ENCODE measurements around the gene NRAP.
"Not testable (repeated sequence)": the region's sequence is repeated elsewhere in the genome, so short reads cannot be mapped to it uniquely, and the experiment has no call there.

NRAP gene

DNA sequence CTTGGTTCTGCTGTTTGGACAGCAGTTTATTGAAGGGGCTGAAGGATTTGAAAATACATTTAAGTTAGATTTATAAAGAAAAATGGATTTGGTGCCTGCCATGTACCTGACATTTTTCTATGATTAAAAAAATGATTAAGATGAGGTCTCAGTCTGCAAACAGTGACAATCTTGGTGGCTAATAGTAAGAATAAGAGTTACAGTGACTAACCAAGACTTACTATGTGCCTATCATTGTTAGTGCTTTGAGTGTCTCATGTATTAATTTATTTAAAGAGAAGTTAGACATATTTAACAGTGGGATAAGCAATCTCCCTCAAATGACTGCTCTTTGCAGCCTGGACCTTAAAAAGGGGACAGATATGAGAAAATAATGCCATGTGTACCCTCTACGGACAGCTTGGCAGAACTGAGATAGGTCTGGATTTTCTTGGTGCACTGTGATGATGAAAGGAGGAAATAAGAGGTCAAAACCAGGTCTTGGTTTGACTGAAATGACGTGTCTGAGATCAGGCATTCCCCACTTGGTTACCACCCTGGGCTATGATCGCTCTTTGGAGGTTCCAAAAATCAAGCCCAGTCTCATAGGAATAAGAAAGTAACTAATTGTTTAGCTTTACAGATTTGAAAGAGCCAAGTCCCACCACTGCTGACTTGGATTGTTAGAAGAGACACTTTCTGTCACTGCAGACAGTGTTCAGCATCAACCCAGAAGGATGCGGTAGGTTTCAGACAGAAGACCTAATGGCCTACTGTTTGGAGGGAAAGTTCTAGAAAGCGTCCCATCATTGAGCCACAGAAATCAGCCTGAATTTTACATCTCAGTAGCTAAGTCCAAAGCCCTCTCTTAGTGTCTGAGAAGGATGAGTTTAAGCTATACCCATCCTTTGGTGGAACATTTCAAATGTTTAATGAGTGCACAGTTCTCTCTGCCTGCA is 18.0 kb upstream of the NRAP start:
- DNase-seq, result no peak

DNA sequence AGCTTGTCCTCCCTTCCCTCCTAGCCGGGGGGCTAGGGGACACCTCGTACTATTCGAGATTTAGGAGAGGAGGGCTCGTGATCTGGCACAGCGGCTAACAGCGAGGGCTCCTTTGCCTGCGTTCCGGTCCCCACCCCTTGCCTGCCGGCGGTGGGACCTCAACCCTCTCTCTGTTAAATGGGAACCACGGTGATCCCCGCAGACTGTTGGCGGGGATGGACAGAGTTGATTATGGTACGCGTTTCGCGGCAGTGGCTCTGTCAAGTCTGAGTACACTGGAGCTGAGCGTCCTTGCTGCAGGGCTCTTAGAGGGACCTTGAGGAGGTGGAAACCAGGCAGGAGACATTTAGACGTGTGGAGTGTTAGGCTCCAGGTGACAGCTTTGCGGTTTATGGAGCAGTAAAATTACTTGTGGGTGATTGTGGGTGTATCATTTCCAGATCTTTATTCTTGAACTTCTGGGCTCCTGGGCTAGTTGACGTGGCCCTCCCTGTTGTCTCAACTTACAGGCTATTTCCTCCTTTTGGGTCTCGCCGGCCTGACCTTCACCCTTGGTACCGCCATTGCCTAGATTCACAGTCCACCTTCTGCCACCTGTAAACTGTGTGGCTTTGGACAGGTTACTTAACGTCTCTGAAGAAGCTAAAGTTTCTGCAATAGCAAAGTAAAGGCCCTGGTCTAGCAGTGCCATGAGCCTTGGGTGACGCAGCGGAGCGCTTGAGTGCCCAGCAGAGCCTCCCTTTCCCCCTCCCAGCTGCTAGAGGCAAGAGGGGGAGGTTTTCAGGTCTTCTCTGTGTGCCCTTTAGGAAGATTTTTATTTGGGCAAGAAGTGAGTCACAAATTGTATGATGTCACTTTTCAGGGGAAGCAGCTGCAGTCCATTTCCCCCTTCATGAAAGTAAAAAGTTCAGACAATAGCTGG is 16.6 kb upstream of the NRAP start:
- peak; percentile 4 for DNase-seq

DNA sequence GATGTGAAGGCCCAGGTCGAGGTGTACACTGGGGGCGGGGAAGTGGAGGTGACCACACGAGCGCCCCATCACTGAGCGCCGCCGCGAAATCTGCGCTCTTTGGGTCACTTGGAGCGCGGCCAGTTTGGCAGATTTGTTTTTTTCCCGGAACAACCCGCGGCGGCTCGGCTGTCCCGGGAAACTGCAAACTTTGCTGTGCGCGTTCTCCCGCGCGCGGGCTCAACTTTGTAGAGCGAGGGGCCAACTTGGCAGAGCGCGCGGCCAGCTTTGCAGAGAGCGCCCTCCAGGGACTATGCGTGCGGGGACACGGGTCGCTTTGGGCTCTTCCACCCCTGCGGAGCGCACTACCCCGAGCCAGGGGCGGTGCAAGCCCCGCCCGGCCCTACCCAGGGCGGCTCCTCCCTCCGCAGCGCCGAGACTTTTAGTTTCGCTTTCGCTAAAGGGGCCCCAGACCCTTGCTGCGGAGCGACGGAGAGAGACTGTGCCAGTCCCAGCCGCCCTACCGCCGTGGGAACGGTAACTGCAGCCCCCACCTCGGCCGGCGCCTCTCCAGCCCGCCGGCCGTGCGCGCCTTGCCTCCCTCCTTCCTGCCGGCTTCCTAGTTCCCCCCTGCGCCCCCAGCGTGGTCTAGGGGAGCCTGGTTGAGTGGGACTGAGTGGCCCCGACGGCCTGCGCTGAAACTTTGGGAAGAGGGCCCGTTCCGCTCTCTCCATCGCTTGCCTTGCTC is 15.8 kb upstream of the NRAP start, which contains the start of gene CASP7:
CASP7 (plus strand) TSS at position 450 of the 727 bp plus-strand sequence. CDS start 17,582 bp downstream, outside the sequence.
- DNase-seq, result peak; percentile 64

DNA sequence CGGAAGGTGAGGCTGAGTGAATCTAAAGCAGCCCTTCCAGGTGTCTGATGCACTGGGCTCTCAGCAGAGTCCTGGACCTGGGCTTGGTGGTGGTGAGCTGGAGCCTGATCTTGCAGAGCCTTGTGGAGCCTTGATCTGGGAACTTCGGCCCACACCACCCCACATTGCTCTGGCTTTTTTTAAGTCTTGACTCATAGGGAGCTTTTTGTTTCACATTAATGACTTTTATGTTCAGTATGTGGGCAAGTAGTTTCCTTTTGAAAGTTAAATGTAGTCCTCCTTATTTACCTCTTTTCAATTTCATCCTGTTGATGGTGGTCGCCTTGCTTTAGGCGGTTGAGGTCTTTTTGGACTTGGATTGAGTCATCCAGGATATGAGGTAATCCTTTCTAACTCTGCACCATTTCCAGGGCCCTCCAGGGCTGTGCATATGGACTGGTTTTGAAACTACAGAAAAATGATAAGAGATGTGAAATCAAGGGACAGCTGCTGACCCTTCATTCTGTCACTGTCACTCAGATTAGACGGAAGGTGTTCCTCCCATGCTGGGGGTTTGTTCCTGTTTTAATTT is 2.9 kb upstream of the NRAP start:
- peak; percentile 40 for DNase-seq

DNA sequence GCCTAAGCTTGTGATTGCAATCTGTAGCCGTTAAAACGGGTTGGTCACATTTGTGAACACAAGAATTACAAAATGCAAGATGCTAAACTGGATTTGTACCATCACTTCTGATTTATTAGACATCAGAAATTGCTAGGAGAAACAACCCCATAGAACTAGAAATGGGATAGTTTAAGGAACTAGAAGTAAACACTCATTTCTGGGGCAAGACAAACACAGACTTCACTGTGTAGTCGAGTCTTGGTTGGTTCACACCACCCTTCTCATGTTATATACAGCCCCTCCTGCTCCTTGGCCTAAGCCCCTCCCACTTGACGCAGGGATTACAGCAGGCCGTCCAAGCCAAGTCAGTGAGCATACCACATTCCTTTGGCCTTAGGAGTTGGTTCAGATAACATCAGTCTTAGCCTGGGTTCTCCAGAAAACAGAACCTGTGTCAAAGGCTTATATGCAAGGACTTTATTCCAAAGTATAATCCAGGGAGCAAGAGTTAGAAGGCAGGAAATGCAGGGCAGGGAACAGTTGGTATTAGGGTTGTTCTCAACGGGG is 2.0 kb upstream of the NRAP start:
- DNase-seq, result peak; percentile 77

DNA sequence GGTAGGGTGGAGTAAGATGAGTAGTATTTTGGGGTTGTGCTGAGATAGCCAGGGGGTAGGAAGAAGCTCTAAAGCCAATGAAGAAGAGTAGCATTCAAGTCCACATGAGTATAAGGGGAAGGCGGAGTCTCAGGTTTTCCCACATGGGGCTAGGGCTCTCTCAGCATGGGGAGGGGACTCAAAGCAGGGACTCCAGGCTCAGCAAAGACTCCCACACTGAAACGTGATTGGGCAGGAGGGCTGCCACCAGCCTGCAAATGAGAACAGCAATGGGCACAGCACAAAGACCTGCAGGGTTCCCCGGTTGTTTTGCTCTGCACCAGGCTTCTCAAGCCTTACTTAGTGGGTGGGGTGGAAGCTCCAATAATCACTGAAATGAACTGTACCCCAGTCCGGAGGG is 1.5 kb upstream of the NRAP start:
- DNase-seq, result no peak

DNA sequence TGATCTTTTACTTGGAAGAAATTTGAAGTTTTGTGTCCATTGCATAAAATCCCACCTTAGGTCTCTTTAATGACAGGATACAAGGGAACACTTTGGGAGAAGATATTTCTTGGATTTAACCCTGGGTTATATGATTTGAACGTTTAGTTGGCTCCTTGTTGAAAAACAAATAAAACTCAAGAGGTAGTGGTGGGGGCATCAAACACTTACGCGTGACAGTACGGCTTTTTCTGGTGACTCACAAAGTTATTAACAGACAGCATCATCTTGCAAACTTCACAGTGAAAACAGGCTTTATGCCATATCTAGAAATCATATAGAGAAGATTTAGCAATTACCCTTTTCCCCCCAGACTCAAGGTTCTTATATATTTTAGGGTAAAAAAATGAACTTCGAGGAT is 699 bp downstream of the NRAP start:
- DNase-seq, result no peak

DNA sequence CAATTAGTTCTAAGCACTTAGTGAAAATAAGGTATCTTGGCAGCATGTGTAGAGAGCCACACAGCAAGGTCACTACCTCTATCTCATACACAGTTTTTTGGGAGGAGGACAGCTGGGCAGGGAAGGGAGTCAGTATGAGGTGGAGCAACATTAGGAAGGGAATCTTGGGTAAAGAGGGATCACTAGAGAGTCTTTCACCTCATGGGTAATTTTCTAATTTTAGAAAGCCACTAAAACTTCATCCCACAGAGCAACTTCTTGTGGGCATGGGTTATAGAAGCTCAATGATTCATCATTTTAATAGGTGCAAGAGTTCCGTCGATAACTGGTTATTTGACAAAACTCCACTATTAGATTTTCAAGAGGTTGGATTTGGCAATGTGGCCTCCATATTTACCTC is 2.5 kb downstream of the NRAP start:
- no peak for DNase-seq

DNA sequence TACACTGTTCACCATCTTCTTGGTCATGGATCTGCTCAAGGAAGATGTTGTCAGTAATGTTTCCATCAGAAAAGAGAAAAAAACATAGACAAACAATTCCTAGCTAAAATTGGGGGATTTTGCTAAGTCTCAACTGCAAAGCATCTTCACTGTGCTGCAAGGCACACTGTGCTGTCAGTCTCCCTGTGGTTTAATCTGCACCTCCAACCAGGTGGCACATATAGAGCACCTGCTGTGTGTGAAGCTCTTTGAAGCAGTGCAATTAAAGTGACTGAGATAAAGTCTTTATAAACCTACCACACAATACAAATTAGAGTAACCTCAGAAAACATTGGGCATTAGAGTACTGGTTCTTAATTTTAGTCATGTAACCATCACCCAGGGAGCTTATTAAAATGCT is 6.3 kb downstream of the NRAP start:
- DNase-seq, result no peak

DNA sequence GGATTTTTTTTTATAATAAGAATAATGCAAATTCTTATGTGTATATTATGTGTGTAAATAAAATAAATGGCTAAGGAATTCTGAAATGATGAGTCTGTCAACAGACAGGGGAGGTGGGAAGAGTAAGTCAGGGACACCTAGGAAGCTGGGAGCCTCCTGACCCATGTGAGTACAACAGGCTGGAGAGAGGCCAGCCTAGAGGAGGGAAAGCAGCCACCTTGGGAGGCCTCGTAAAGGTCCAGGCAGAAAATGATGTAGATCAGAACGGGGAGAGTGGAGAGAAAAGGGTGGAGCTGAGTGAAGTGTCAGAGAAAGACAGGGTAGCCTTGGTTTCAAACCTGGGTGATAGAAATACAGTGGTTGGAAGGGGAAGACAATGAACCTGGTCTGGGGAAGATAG is 6.9 kb downstream of the NRAP start:
- no peak for DNase-seq

DNA sequence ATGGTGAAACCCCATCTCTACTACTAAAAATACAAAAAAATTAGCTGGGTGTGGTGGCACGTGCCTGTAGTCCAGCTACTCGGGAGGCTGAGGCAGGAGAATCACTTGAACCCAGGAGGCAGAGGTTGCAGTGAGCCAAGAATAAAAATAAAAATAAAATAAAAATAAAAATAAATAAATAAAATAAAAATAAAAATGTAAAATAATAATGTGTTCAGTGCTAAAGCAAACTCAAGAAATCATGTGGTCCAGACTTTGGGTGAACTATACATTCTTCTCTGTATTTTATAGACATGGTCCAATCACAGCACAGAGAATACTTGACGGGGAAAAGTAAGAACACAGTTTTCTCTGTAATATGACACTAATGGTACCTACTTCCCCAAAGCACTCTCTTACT is 11.4 kb downstream of the NRAP start:
- DNase-seq, result not testable (repeated sequence)

DNA sequence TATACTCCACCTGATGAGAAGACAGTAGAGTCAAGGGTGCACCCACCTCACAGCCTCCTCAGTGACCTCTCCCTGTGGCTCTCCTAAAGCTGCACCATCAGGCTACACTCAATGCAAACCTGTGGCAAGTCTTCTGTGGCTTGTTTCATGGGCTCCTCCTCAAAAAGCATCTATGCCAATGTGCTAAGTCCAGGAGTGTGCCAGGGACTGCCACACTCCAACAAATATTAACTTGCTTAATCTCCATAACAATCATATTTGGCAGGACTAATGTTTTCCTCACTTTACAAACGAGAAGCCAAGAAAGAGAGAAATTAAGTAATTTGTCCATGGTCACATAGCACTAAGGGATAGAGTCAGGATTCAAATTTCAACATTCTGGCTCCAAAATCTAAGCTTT is 11.9 kb downstream of the NRAP start:
- DNase-seq, result no peak

DNA sequence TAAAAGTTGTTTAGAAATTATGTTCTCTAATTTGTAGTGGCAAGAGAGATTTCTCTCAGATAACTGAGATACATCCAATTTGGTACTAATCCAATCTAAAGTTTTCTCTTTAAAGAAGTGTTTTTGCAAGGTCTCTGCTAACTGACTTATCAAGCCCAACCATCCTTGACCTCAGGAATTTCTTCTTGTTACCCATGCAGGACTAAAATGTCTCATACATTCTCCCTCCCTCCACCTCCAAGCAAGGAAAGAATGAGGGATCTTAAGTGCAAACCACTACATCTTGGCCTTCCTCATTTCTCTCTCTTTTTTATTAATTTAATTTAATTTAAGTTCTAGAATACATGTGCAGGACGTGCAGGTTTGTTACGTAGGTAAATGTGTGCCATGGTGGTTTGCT is 12.8 kb downstream of the NRAP start:
- DNase-seq, result no peak

DNA sequence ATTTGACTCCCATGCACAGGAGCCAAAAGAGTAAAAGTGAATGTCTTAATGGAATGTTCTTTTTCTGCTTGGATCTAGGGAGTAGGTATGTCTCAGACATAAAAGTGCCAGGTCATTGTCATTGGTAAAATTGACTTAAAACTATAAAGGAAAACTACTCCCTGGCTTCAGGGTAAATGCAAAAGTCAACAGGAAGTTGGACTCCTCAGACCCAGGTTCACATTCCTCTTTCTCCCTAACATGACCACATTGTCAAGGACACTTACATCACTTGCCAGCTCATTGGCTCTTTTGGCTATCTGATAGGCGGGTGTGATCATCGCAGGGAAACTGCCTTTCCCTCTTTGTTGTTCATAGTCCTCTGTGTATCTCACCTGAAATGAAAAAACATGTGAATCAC is 13.7 kb downstream of the NRAP start:
- no peak for DNase-seq

DNA sequence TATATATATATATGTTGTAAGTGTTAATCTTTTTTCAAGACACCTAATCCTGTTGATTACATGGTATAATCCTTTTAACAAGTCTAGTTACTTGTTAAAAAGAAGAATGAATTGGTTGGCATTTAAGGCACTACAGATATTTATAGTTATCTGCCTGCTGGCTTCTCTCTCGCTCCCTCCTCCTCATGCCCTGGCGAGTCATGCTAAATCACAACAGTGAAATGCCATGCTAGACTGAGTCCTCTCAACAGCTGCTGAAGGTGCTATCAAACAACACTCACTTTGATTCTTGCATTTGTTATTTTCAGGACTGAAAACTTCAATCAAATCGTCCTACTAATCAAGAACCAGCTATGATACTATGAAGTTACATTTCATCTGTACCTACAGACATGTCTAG is 15.4 kb downstream of the NRAP start:
- peak; percentile 16 for DNase-seq

DNA sequence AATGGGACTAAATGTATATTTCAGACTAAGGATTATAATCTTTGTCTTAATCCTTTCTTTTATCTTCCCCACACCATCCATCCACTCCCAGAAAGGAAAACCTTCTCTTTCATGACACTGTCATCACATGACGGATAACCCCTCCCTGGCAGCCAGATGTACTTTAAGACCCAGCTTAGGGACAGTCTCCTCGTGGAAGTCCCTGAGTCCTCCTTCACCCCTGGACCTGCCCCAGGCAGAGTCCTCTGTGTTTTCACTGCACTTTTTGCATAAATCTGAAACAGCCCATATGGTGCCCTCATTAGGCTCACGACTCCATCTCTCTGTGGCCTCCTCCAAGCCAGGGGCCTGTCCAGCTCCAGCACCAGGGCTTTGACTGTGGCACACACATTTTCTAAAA is 16.0 kb downstream of the NRAP start:
- DNase-seq, result no peak

DNA sequence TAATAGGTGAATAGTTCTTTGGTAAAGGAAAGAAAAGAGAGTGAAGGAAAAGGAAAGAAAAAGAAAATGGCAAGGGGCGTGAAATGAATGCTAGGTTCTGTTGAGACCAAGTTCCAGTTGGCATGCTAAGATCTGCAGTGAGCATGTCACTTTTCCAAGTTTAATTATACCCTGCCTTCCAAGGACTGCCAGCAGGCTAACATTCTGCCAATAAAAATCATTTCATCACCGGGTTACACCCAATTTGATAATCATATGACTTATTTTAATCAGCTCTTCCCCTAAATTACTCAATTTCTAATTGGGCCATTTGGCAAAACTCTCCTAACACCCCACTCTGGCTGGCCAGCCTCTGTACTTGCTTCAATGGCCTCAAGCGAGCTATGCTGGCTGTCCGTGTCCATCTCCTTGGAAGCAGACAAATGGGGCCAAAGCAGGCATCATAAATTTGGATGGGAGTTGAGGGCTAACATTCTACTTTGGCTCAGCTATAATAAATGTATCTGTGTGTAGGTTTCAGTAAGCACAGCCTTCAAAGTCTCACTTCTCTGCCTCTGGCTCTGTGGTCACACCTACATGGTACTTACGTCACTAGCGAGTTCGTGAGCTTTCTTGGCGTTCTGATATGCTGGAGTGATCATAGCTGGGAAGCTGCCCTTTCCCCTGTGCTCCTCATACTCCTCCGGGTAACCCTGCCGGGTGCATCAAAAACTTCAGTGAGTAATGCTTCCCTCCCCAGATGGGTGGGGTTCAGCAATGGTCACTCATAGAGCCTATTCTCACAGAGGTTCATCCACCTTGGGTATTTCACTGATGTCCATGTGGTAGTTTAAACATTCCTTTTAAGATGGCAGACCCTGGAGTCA is 17.3 kb downstream of the NRAP start:
- peak; percentile 3 for DNase-seq

DNA sequence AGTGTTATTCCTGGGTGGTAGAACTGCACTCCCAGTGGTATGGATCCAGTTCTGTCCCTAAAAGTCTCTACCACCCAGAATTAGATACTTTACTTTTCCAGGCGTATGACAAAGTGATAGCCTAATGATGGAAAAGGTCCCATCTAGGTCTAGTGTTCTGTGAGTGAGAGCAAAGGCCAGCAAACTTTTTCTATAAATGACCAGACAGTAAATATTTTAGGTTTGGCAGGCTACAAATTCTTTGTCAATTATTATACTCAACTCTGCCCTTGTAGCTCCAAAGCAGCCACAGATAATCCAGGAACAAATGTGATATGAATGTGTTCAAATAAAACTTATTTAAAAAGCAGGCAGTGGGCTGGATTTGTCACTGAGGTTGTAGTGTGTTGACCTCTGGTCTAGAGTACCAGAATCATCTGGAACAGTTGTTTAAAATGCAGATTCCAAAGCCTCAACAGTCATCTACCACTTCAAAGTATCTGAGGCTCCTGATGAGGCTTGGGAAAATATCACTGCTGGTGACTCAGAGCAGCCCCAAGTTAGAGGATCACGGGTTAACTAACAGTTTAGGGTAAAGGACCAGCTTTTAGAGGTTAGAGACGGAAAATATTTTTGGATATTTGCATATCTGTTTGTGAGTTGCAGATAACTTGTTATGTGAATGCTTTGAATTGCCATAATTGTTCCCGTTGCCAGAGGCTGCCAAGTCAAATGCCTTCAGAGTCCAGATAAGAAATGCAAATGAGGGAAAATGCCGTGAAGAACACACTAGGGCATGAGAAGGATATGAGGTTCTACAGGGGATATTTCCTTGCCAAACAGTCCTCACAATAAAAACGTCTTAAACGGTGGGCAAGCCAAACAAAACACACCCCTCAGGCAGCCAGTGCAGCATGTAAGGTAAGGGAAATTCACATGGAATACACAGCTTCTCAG is 19.4 kb downstream of the NRAP start:
- no peak for DNase-seq

DNA sequence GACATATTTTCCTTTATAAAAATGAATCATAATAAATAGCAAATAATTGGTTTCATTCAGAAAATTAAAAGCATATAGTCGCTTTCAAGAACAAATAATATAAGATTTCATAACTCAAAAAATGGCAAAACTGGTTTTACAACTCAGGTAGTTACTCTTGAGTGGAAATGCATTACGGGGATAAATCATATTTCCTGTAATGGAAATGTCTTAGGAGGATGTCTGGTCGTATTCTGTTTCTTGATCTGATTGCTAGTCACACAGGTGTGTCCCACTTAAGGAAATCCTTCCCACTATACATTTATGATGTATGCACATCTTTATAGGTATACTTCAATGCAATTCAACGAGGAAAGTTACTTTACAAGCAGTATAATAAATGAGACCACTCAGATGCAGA is 20.7 kb downstream of the NRAP start:
- DNase-seq, result no peak

DNA sequence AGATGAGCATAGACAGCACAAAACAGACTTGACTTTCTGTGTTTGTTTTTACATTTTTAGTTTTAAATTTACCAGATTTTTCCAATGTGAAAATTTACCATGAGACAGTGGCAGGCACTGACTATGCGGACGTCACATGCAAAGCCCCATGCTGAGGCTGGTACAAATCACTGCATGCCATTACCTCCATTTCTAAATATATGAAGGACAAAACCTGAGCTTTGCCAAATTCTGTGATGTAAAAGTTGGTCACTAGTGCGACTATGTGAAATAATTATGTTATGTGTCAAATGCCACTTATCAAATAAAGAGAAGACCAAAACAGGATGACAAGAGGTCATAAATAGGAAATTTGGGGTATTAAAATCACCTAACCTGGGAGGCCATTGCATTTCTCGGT is 22.1 kb downstream of the NRAP start:
- no peak for DNase-seq

All from NCI-H226 (cell line).